ENCODE measurements around the gene CES2.
"Not testable (repeated sequence)": the region's sequence is repeated elsewhere in the genome, so short reads cannot be mapped to it uniquely, and the experiment has no call there.

The CES2 gene

DNA sequence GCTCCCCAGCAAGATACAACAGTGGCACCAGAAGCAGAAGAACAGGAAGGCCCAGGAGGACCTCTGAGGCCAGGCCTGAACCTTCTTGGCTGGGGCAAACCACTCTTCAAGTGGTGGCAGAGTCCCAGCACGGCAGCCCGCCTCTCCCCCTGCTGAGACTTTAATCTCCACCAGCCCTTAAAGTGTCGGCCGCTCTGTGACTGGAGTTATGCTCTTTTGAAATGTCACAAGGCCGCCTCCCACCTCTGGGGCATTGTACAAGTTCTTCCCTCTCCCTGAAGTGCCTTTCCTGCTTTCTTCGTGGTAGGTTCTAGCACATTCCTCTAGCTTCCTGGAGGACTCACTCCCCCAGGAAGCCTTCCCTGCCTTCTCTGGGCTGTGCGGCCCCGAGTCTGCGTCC, 37.7 kb downstream of the CES2 start:
- H2AFZ ChIP-seq (ENCODE audit: low read length, unreplicated experiment): no peak overlapping the region
- H3K4me1 ChIP-seq (ENCODE audit: control insufficient read depth, insufficient read depth, low read length, unreplicated experiment): peaks cover 4% of the 10 kb centered on the region
- H3K79me2 ChIP-seq (ENCODE audit: control insufficient read depth, insufficient read depth, low read length, unreplicated experiment): no peaks in the 10 kb centered on the region
- H3K27me3 ChIP-seq (ENCODE audit: insufficient read depth, low read length): no peaks in the 10 kb centered on the region
- H3K36me3 ChIP-seq (ENCODE audit: insufficient read depth, low read length): no peaks in the 10 kb centered on the region
- no peak overlapping the region for H3K4me3 ChIP-seq (ENCODE audit: low read depth, low read length)
- no peak overlapping the region for H3K27ac ChIP-seq (ENCODE audit: low read depth, low read length)

DNA sequence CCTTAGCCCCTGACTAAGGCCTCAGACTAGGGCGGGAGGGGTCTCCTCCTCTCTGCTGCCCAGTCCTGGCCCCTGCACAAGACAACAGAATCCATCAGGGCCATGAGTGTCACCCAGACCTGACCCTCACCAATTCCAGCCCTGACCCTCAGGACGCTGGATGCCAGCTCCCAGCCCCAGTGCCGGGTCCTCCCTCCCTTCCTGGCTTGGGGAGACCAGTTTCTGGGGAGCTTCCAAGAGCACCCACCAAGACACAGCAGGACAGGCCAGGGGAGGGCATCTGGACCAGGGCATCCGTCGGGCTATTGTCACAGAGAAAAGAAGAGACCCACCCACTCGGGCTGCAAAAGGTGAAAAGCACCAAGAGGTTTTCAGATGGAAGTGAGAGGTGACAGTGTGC, 38.4 kb downstream of the CES2 start:
- Histone ChIP-seq H3K36me3 (ENCODE audit: insufficient read depth, low read length) (no peaks in the 10 kb centered on the region), H3K4me3 (ENCODE audit: low read depth, low read length) (no peak overlapping the region), H3K27ac (ENCODE audit: low read depth, low read length) (no peak overlapping the region), H3K79me2 (ENCODE audit: control insufficient read depth, insufficient read depth, low read length, unreplicated experiment) (no peaks in the 10 kb centered on the region), H3K4me1 (ENCODE audit: control insufficient read depth, insufficient read depth, low read length, unreplicated experiment) (peaks cover 6% of the 10 kb centered on the region), H3K27me3 (ENCODE audit: insufficient read depth, low read length) (no peaks in the 10 kb centered on the region), H2AFZ (ENCODE audit: low read length, unreplicated experiment) (no peak overlapping the region)

DNA sequence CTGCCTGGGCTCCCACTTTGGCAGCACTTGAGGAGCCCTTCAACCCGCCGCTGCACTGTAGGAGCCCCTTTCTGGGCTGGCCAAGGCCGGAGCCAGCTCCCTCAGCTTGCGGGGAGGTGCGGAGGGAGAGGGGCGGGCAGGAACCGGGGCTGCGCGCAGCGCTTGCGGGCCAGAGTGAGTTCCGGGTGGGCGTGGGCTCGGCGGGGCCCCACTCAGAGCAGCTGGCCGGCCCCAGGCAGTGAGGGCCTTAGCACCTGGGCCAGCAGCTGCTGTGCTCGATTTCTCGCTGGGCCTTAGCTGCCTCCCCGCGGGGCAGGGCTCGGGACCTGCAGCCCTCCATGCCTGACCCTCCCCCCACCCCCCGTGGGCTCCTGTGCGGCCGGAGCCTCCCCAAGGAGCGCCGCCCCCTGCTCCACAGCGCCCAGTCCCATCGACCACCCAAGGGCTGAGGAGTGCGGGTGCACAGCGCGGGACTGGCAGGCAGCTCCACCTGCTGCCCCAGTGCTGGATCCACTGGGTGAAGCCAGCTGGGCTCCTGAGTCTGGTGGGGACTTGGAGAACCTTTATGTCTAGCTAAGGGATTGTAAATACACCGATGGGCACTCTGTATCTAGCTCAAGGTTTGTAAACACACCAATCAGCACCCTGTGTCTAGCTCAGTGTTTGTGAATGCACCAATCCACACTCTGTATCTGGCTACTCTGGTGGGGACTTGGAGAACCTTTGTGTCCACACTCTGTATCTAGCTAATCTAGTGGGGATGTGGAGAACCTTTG, 39.0 kb downstream of the CES2 start:
- H3K27ac ChIP-seq (ENCODE audit: low read depth, low read length); H3K79me2 ChIP-seq (ENCODE audit: control insufficient read depth, insufficient read depth, low read length, unreplicated experiment); H3K4me3 ChIP-seq (ENCODE audit: low read depth, low read length); H3K36me3 ChIP-seq (ENCODE audit: insufficient read depth, low read length); H2AFZ ChIP-seq (ENCODE audit: low read length, unreplicated experiment); H3K27me3 ChIP-seq (ENCODE audit: insufficient read depth, low read length): not testable (repeated sequence)
- H3K4me1 ChIP-seq (ENCODE audit: control insufficient read depth, insufficient read depth, low read length, unreplicated experiment): peaks cover 12% of the 10 kb centered on the region

DNA sequence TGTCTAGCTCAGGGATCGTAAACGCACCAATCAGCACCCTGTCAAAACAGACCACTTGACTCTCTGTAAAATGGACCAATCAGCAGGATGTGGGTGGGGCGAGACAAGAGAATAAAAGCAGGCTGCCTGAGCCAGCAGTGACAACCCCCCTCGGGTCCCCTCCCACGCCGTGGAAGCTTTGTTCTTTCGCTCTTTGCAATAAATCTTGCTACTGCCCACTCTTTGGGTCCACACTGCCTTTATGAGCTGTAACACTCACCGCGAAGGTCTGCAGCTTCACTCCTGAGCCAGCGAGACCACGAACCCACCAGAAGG, 39.6 kb downstream of the CES2 start:
- not testable (repeated sequence) for H3K27me3 ChIP-seq (ENCODE audit: insufficient read depth, low read length); H2AFZ ChIP-seq (ENCODE audit: low read length, unreplicated experiment)
- H3K4me1 ChIP-seq (ENCODE audit: control insufficient read depth, insufficient read depth, low read length, unreplicated experiment): peaks cover 12% of the 10 kb centered on the region

DNA sequence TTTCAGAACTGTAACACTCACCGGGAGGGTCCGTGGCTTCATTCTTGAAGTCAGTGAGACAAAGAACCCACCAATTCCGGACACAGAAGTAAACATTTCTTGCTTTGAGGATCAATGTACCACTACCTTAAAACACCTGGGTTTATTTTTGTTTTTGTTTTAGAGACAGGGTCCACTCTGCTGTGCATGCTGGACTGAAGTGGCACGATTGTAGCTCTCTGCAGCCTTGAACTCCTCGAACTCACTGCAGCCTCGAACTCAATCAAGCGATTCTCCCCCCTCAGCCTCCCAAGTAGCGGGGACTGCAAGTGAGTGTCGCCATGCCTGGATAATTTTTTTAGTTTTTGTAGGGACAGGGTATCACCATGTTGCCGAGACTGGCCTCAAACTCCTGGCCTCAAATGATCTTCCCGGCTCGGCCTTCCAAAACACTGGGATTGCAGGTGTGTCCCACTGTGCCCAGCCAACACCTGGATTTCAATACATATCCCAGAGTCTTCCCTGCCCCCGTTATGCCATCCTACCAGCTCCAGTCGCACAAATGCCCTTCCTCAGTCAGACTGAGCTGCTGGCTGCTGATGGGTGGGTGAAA, 40.1 kb downstream of the CES2 start:
- H3K27ac ChIP-seq (ENCODE audit: low read depth, low read length): no peak overlapping the region
- H2AFZ ChIP-seq (ENCODE audit: low read length, unreplicated experiment): no peak overlapping the region
- no peaks in the 10 kb centered on the region for H3K79me2 ChIP-seq (ENCODE audit: control insufficient read depth, insufficient read depth, low read length, unreplicated experiment)
- H3K4me3 ChIP-seq (ENCODE audit: low read depth, low read length): no peak overlapping the region
- no peaks in the 10 kb centered on the region for H3K27me3 ChIP-seq (ENCODE audit: insufficient read depth, low read length)
- H3K4me1 ChIP-seq (ENCODE audit: control insufficient read depth, insufficient read depth, low read length, unreplicated experiment): peaks cover 12% of the 10 kb centered on the region
- no peaks in the 10 kb centered on the region for H3K36me3 ChIP-seq (ENCODE audit: insufficient read depth, low read length)

More for the DNA sequence above, 39.6 kb downstream of the CES2 start:
- not testable (repeated sequence) for H3K27ac ChIP-seq (ENCODE audit: low read depth, low read length); H3K36me3 ChIP-seq (ENCODE audit: insufficient read depth, low read length); H3K4me3 ChIP-seq (ENCODE audit: low read depth, low read length); H3K79me2 ChIP-seq (ENCODE audit: control insufficient read depth, insufficient read depth, low read length, unreplicated experiment)

DNA sequence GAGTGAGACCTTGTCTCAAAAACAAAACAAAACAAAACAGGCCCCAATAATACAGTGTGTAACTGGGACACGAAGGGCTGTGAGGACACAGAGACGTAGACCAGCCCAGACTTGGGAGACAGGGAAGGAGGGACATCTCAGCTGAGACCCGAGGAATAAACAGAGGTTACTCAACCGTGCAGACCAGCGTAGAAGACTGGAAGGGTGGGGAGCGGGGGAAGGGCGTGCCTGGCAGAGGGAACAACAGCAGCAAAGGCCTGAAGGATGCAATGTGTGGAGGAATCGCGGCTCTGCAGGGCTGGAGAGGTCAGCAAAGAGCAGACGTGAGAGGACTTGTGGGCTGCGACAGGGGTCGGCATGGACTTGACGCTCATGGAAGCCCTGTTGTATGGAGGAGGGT, 41.4 kb downstream of the CES2 start:
- Histone ChIP-seq H3K79me2 (ENCODE audit: control insufficient read depth, insufficient read depth, low read length, unreplicated experiment) (no peaks in the 10 kb centered on the region), H3K36me3 (ENCODE audit: insufficient read depth, low read length) (no peaks in the 10 kb centered on the region), H3K27me3 (ENCODE audit: insufficient read depth, low read length) (no peaks in the 10 kb centered on the region), H3K27ac (ENCODE audit: low read depth, low read length) (no peak overlapping the region), H3K4me1 (ENCODE audit: control insufficient read depth, insufficient read depth, low read length, unreplicated experiment) (peaks cover 8% of the 10 kb centered on the region), H2AFZ (ENCODE audit: low read length, unreplicated experiment) (no peak overlapping the region), H3K4me3 (ENCODE audit: low read depth, low read length) (no peak overlapping the region)

DNA sequence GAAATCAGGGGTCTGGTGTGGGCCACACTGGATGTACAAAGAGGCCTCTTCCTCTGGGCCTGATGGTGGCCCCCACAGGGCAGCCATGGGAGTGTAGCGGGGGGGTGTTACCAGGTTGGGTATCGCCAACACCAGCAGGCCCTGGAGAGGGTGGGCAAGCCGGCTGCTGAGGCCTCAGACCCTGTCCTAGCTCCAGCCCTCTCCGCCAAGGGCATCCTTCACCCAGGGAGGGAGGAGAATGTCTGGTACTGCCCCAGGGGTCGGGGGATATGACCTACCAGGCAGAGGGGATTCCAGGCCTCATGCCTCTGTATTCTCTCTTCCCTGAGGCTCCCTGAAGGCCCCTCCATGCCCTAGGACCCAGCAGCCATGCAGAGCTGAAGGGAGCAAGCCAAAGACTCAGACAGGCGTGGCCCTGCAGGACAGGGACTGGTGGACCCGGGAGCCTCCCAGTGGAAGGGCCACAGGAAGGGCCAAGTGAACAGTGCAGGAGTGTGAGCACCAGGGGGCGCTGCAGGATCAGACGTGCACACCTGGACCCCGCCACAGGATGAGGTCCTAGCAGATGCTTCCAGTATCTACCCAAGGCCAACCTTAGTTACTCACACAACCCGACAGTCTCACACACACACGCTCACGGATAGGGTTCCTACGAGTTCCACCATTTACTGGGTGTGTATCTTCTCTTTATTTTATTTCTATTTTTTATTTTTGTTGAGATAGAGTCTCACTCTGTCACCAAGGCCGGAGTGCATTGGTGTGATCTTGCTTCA, 42.2 kb downstream of the CES2 start:
- H3K27me3 ChIP-seq (ENCODE audit: insufficient read depth, low read length): no peaks in the 10 kb centered on the region
- no peak overlapping the region for H2AFZ ChIP-seq (ENCODE audit: low read length, unreplicated experiment)

DNA sequence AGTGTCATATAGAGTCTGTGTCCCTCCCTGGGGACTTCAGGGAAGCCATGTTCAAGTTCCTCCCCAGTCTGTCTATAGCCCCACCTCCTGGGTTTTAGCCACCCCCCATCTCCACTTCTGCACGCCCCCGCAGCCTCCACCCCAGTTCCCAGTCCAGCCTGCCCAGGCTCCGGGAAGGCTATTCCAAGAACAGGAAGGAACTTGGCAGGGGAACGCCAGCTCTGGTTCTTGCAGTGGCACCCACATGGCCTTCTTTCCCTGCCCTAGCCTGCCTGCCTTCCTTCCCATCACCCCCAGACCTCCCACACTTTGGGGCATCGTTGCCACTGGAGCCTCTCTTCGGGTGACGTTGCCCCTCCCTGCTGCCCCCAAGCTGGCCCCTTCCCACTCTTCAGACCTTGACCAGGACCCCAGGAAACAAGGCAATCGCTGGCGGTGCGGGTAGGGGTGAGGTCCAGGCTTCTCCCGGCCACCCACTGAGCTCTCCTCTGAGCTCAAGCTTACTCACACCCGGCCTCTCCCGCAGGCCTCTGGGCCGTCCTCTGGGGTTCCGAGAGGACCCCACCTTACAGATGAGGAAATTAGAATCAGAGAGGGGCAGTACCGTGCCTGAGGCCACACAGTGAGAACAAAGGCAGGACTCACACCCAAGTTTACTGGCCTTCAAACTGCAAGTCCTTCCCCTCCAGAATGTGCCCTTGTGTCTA, 43.8 kb downstream of the CES2 start:
- no peaks in the 10 kb centered on the region for H3K79me2 ChIP-seq (ENCODE audit: control insufficient read depth, insufficient read depth, low read length, unreplicated experiment)
- H3K4me1 ChIP-seq (ENCODE audit: control insufficient read depth, insufficient read depth, low read length, unreplicated experiment): peaks cover 8% of the 10 kb centered on the region
- H2AFZ ChIP-seq (ENCODE audit: low read length, unreplicated experiment): peak overlapping the region; percentile 53
- H3K27ac ChIP-seq (ENCODE audit: low read depth, low read length): no peak overlapping the region
- H3K36me3 ChIP-seq (ENCODE audit: insufficient read depth, low read length): no peaks in the 10 kb centered on the region
- H3K4me3 ChIP-seq (ENCODE audit: low read depth, low read length): no peak overlapping the region
- no peaks in the 10 kb centered on the region for H3K27me3 ChIP-seq (ENCODE audit: insufficient read depth, low read length)

More for the DNA sequence above, 42.2 kb downstream of the CES2 start:
- Histone ChIP-seq H3K4me3 (ENCODE audit: low read depth, low read length) (no peak overlapping the region), H3K27ac (ENCODE audit: low read depth, low read length) (no peak overlapping the region), H3K79me2 (ENCODE audit: control insufficient read depth, insufficient read depth, low read length, unreplicated experiment) (no peaks in the 10 kb centered on the region), H3K4me1 (ENCODE audit: control insufficient read depth, insufficient read depth, low read length, unreplicated experiment) (peaks cover 8% of the 10 kb centered on the region), H3K36me3 (ENCODE audit: insufficient read depth, low read length) (no peaks in the 10 kb centered on the region)

DNA sequence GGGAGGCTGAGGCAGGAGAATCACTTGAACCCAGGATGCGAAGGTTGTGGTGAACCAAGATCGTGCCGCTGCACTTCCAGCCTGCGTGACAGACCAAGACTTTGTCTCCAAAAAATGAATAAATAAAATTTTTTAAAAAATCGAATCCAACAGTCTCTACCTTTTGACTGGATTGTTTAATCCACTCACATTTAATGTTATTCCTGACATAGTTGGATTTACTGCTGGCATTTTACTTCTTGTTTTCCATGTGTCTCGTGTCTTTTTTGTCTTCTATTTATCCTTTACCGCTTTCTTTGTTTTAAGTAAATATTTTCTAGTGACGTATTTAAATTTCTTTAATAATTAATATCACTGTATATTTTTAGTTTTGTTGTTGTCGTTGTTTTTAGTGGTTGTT, 47.7 kb downstream of the CES2 start:
- Histone ChIP-seq H3K27me3 (ENCODE audit: insufficient read depth, low read length) (no peaks in the 10 kb centered on the region), H2AFZ (ENCODE audit: low read length, unreplicated experiment) (no peak overlapping the region), H3K4me1 (ENCODE audit: control insufficient read depth, insufficient read depth, low read length, unreplicated experiment) (peaks cover 8% of the 10 kb centered on the region), H3K36me3 (ENCODE audit: insufficient read depth, low read length) (no peaks in the 10 kb centered on the region), H3K4me3 (ENCODE audit: low read depth, low read length) (no peak overlapping the region), H3K27ac (ENCODE audit: low read depth, low read length) (no peak overlapping the region), H3K79me2 (ENCODE audit: control insufficient read depth, insufficient read depth, low read length, unreplicated experiment) (no peaks in the 10 kb centered on the region)

DNA sequence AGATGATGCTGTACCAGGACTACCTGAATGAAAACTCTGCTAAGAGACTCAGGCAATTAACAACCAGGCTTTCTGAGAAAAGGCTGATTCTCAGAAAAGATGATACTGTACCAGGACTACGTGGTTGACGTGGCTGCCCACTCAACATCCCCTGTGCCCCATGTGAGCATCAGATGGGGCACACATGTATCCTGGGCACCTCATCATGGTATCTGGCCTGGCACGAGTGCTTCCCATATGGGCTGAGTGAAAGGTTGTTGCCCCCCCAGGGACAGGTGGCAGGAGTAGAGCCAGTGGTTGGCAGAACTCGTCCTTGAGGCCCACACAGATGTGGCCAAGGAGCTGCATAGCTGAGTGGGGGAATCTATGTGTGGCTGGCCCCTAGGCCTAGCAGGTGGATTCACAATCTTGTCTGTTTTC, 49.6 kb downstream of the CES2 start:
- H2AFZ ChIP-seq (ENCODE audit: low read length, unreplicated experiment): no peak overlapping the region
- H3K4me1 ChIP-seq (ENCODE audit: control insufficient read depth, insufficient read depth, low read length, unreplicated experiment): no peaks in the 10 kb centered on the region
- H3K27me3 ChIP-seq (ENCODE audit: insufficient read depth, low read length): no peaks in the 10 kb centered on the region
- no peaks in the 10 kb centered on the region for H3K36me3 ChIP-seq (ENCODE audit: insufficient read depth, low read length)
- no peak overlapping the region for H3K27ac ChIP-seq (ENCODE audit: low read depth, low read length)
- no peak overlapping the region for H3K4me3 ChIP-seq (ENCODE audit: low read depth, low read length)
- H3K79me2 ChIP-seq (ENCODE audit: control insufficient read depth, insufficient read depth, low read length, unreplicated experiment): no peaks in the 10 kb centered on the region

Measured in ACC112 (cell line).